Measurements from ENCODE around the gene PRAMEF1. TPM values are rescaled to one million over a fixed set of nuclear protein-coding genes. Genes with fewer than 3 reads are reported as not detected.
"Not testable (repeated sequence)": the region's sequence is repeated elsewhere in the genome, so short reads cannot be mapped to it uniquely, and the experiment has no call there.

PRAMEF1 gene
- total RNA-seq: not detected

GRCh38 chr1:12791097-12791496, at the start of gene PRAMEF1:
Gene PRAMEF1, plus strand, starts transcription at chr1:12791397. Its CDS starts 1,831 bp downstream, at chr1:12793228.
- not testable (repeated sequence) for DNase-seq (ENCODE audit: low spot score in 2 of 2); H3K4me1 ChIP-seq; H3K36me3 ChIP-seq; H3K27me3 ChIP-seq; H3K27ac ChIP-seq; H3K4me3 ChIP-seq; H3K9me3 ChIP-seq
- 70 to 76% methylated on average over 3 to 4 of the region's 5 CpGs for WGBS, 2 donors

- Histone ChIP-seq H3K4me1 (no peaks in the 10 kb centered on the region), H3K27ac (no peak overlapping the region), H3K27me3 (no peaks in the 10 kb centered on the region), H3K4me3 (no peak overlapping the region), H3K9me3 (peaks cover 0 to 8% (median 0%) of the 10 kb centered on the region in 4 donors), H3K36me3 (no peaks in the 10 kb centered on the region)
- 58 to 81% methylated on average over 3 of the region's 3 CpGs for WGBS, 2 donors
- no peak for DNase-seq (ENCODE audit: low spot score in 2 of 2)
- TF ChIP-seq CTCF (IDR thresholded peaks at IDR 0.05): no peak
- TF ChIP-seq POLR2A (IDR thresholded peaks at IDR 0.05): no peak
- TF ChIP-seq EP300 (IDR thresholded peaks at IDR 0.05): no peak
Observed at GRCh38 chr1:12741946-12742345, 49.3 kb upstream of the PRAMEF1 start.

- Histone ChIP-seq H3K4me3 (no peak overlapping the region), H3K27me3 (no peaks in the 10 kb centered on the region), H3K36me3 (no peaks in the 10 kb centered on the region), H3K27ac (no peak overlapping the region), H3K9me3 (peaks cover 0 to 33% (median 6%) of the 10 kb centered on the region in 4 donors), H3K4me1 (no peaks in the 10 kb centered on the region)
- 67 to 77% methylated on average over 3 of the region's 3 CpGs for WGBS, 2 donors
- no peak for TF ChIP-seq EP300 (IDR thresholded peaks at IDR 0.05)
- no peak for TF ChIP-seq POLR2A (IDR thresholded peaks at IDR 0.05)
- TF ChIP-seq CTCF (IDR thresholded peaks at IDR 0.05): no peak
- no peak for DNase-seq (ENCODE audit: low spot score in 2 of 2)
Observed at GRCh38 chr1:12745126-12745991, 45.8 kb upstream of the PRAMEF1 start.

GRCh38 chr1:12745992-12746323, 45.2 kb upstream of the PRAMEF1 start, which contains the start of gene CFAP107:
Gene CFAP107, plus strand, starts transcription at chr1:12746200. Its CDS starts 231 bp downstream, at chr1:12746431.
- Histone ChIP-seq H3K4me1 (no peaks in the 10 kb centered on the region), H3K27ac (no peak within 1 kb of the TSS), H3K4me3 (no peak within 1 kb of the TSS), H3K27me3 (no peaks in the 10 kb centered on the region), H3K9me3 (peaks cover 0 to 36% (median 6%) of the 10 kb centered on the region in 4 donors), H3K36me3 (no peaks in the 10 kb centered on the region)
- no peak for DNase-seq (ENCODE audit: low spot score in 2 of 2)
- TF ChIP-seq EP300 (IDR thresholded peaks at IDR 0.05) (no peak), CTCF (IDR thresholded peaks at IDR 0.05) (no peak), POLR2A (IDR thresholded peaks at IDR 0.05) (no peak)
- WGBS, 2 donors: 26 to 34% methylated on average over 2 of the region's 2 CpGs

GRCh38 chr1:12748778-12749355, 42.3 kb upstream of the PRAMEF1 start:
- Histone ChIP-seq H3K4me1 (no peaks in the 10 kb centered on the region), H3K9me3 (peaks cover 0 to 36% (median 6%) of the 10 kb centered on the region in 4 donors), H3K4me3 (no peak overlapping the region), H3K27me3 (no peaks in the 10 kb centered on the region), H3K36me3 (no peaks in the 10 kb centered on the region), H3K27ac (no peak overlapping the region)
- TF ChIP-seq POLR2A (IDR thresholded peaks at IDR 0.05): no peak
- TF ChIP-seq CTCF (IDR thresholded peaks at IDR 0.05): no peak
- no peak for TF ChIP-seq EP300 (IDR thresholded peaks at IDR 0.05)
- DNase-seq (ENCODE audit: low spot score in 2 of 2): no peak
